ENCODE measurements around the gene ITFG2. TPM values are rescaled to one million over a fixed set of nuclear protein-coding genes. Genes with fewer than 3 reads are reported as not detected.

ITFG2 gene
- polyA plus RNA-seq, 1 donor (not counting 4 experiments of a cell fraction or from before 2014, with no cell fraction given), result 13.0 TPM

DNA sequence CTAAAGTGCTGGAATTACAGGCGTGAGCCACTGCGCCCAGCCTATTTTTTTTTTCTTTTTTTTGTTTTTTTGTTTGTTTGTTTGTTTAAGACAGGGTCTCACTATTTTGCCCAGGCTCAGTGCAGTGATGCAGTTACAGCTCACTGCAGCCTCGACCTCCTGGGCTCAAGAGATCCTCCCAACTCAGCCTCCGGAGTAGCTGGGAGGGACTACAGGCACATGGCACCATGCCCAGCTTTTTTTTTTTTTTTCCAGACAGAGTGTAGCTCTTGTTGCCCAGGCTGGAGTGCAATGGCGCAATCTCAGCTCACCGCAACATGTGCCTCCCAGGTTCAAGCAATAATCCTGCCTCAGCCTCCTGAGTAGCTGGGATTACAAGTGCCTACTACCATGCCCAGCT, 5.8 kb upstream of the ITFG2 start:
- H4K20me1 ChIP-seq (ENCODE audit: control insufficient read depth, extremely low read depth, insufficient read depth, low read length), result no peaks in the 10 kb centered on the region
- no peaks in the 10 kb centered on the region for H3K4me1 ChIP-seq (ENCODE audit: control insufficient read depth, extremely low read depth, insufficient read depth, low read length)
- no peak overlapping the region for H2AFZ ChIP-seq (ENCODE audit: control insufficient read depth, low read length)
- FAIRE-seq (no peak), DNase-seq (ENCODE audit: low read depth, low spot score) (no peak)
- H3K27ac ChIP-seq (ENCODE audit: control insufficient read depth, insufficient read depth, low read length), result no peak overlapping the region
- H3K27me3 ChIP-seq (ENCODE audit: control insufficient read depth, extremely low read depth, insufficient read depth, low read length), result no peaks in the 10 kb centered on the region
- no peaks in the 10 kb centered on the region for H3K79me2 ChIP-seq (ENCODE audit: control insufficient read depth, insufficient read depth, low read length)
- peaks cover 26 to 36% of the 10 kb centered on the region in 2 experiments for H3K36me3 ChIP-seq (ENCODE audit: control insufficient read depth in 2 of 2, extremely low read depth in 1 of 2, insufficient read depth in 2 of 2, low read length in 2 of 2)
- no peaks in the 10 kb centered on the region for H3K9me3 ChIP-seq (ENCODE audit: control insufficient read depth, low read depth, low read length)
- H3K4me2 ChIP-seq (ENCODE audit: control insufficient read depth, extremely low read depth, insufficient read depth, low read depth, low read length), result no peak overlapping the region
- H3K4me3 ChIP-seq (ENCODE audit: control insufficient read depth in 2 of 3, extremely low read depth in 1 of 3, insufficient read depth in 2 of 3, low read depth in 1 of 3, low read length in 3 of 3), result no peak overlapping the region
- dilution Hi-C loops (cut with MboI; ENCODE audit: extremely low pct_ligation_motif_present, low sequenced_read_pairs), result no loop called here
- no peaks in the 10 kb centered on the region for H3K9me1 ChIP-seq (ENCODE audit: control insufficient read depth, extremely low read depth, insufficient read depth, low read length)
- no peak overlapping the region for H3K9ac ChIP-seq (ENCODE audit: control insufficient read depth, extremely low read depth, insufficient read depth, low read length)
- TF ChIP-seq EZH2 (IDR thresholded peaks at IDR 0.05; ENCODE audit: low read length), result no peak
- TF ChIP-seq, protein P1, sequence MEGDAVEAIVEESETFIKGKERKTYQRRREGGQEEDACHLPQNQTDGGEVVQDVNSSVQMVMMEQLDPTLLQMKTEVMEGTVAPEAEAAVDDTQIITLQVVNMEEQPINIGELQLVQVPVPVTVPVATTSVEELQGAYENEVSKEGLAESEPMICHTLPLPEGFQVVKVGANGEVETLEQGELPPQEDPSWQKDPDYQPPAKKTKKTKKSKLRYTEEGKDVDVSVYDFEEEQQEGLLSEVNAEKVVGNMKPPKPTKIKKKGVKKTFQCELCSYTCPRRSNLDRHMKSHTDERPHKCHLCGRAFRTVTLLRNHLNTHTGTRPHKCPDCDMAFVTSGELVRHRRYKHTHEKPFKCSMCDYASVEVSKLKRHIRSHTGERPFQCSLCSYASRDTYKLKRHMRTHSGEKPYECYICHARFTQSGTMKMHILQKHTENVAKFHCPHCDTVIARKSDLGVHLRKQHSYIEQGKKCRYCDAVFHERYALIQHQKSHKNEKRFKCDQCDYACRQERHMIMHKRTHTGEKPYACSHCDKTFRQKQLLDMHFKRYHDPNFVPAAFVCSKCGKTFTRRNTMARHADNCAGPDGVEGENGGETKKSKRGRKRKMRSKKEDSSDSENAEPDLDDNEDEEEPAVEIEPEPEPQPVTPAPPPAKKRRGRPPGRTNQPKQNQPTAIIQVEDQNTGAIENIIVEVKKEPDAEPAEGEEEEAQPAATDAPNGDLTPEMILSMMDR (optimal IDR thresholded peaks at IDR 0.05 in 1 of 3, IDR thresholded peaks at IDR 0.05 in 1 of 3, conservative IDR thresholded peaks at IDR 0.05 in 1 of 3; ENCODE audit: extremely low read depth in 1 of 3, insufficient read depth in 2 of 3, low read length in 3 of 3), result no peak

DNA sequence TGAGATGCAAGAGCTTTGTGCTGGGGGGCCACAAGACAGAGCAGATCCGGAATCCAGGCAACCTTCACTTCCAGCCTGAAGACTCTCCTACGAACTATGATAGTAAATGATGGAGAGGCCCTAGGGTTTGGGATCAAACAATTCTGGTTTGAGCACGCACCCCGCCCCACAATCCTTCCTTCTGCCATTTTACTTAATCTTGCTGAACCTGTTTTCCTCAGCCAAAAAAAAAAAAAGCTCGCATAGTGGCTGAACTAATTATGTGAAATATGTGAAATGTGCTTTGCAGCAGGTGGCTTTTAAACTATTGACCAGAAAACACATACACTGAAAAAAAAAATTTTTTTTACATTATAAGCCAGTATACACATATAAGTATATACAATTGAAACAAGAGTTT, 667 bp upstream of the ITFG2 start:
- Histone ChIP-seq H3K27ac (ENCODE audit: control insufficient read depth, insufficient read depth, low read length) (no peak overlapping the region), H3K4me3 (ENCODE audit: control insufficient read depth in 2 of 3, extremely low read depth in 1 of 3, insufficient read depth in 2 of 3, low read depth in 1 of 3, low read length in 3 of 3) (peak overlapping the region; percentile 80 to 85 (median 80)), H3K9ac (ENCODE audit: control insufficient read depth, extremely low read depth, insufficient read depth, low read length) (no peak overlapping the region), H4K20me1 (ENCODE audit: control insufficient read depth, extremely low read depth, insufficient read depth, low read length) (no peaks in the 10 kb centered on the region), H2AFZ (ENCODE audit: control insufficient read depth, low read length) (peak overlapping the region; percentile 54), H3K79me2 (ENCODE audit: control insufficient read depth, insufficient read depth, low read length) (peaks cover 20% of the 10 kb centered on the region), H3K27me3 (ENCODE audit: control insufficient read depth, extremely low read depth, insufficient read depth, low read length) (no peaks in the 10 kb centered on the region), H3K9me3 (ENCODE audit: control insufficient read depth, low read depth, low read length) (no peaks in the 10 kb centered on the region), H3K4me2 (ENCODE audit: control insufficient read depth, extremely low read depth, insufficient read depth, low read depth, low read length) (peak overlapping the region; percentile 96), H3K4me1 (ENCODE audit: control insufficient read depth, extremely low read depth, insufficient read depth, low read length) (peaks cover 5% of the 10 kb centered on the region), H3K36me3 (ENCODE audit: control insufficient read depth in 2 of 2, extremely low read depth in 1 of 2, insufficient read depth in 2 of 2, low read length in 2 of 2) (peaks cover 2 to 4% of the 10 kb centered on the region in 2 experiments), H3K9me1 (ENCODE audit: control insufficient read depth, extremely low read depth, insufficient read depth, low read length) (no peaks in the 10 kb centered on the region)
- dilution Hi-C loops (cut with MboI; ENCODE audit: extremely low pct_ligation_motif_present, low sequenced_read_pairs), result no loop called here
- FAIRE-seq, result no peak
- TF ChIP-seq, protein P1 (optimal IDR thresholded peaks at IDR 0.05 in 1 of 3, IDR thresholded peaks at IDR 0.05 in 1 of 3, conservative IDR thresholded peaks at IDR 0.05 in 1 of 3; ENCODE audit: extremely low read depth in 1 of 3, insufficient read depth in 2 of 3, low read length in 3 of 3), result no peak
- no peak for TF ChIP-seq EZH2 (IDR thresholded peaks at IDR 0.05; ENCODE audit: low read length)
- DNase-seq (ENCODE audit: low read depth, low spot score), result no peak
